Measurements from ENCODE around the gene LIMS2.

DNA sequence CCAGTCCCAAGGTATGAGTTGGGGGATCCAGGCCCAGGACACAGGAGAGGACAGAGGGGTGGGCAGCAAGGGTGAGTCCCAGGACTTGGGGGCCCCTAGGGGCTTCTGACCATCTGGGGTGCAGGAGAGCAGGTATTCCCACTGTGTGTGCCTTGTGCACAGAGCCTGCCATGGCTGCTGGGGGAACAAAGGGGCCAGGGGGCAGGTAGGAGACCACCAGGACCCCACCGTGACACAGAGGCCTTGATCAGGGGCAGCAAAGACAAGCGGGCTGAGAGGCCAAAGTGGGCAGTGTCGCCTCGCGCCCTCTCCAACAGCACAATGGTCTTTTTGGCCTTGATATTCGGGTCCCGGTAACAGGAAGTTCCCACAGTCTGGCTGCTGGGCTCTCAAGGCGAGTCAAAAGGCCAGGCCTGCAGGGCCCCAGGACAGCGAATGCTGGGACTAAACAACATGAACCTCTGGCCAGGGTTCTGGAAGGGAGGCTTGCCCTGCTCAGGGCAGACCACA is 41.7 kb downstream of the LIMS2 start:
- TF ChIP-seq EGR1 (IDR thresholded peaks at IDR 0.05; ENCODE audit: borderline replicate concordance, low read depth, low read length) (no peak), HDAC2 (IDR thresholded peaks at IDR 0.05; ENCODE audit: borderline replicate concordance in 1 of 2, low read depth in 2 of 2, low read length in 2 of 2) (no peak), TAF7 (optimal IDR thresholded peaks at IDR 0.05; ENCODE audit: borderline replicate concordance, low read depth, low read length) (no peak), POLR2A (IDR thresholded peaks at IDR 0.05; ENCODE audit: control extremely low read depth in 1 of 2, low read depth in 2 of 2, low read length in 2 of 2) (no peak), TAF1 (IDR thresholded peaks at IDR 0.05; ENCODE audit: low read depth, low read length) (no peak), SP1 (IDR thresholded peaks at IDR 0.05; ENCODE audit: low read depth, low read length) (no peak), RAD21 (IDR thresholded peaks at IDR 0.05 in 1 of 2, conservative IDR thresholded peaks at IDR 0.05 in 1 of 2; ENCODE audit: low read depth in 2 of 2, low read length in 2 of 2) (no peak), CREB1 (IDR thresholded peaks at IDR 0.05) (no peak), SUZ12 (IDR thresholded peaks at IDR 0.05; ENCODE audit: low read length) (no peak), POLR2AphosphoS5 (IDR thresholded peaks at IDR 0.05; ENCODE audit: low read depth, low read length) (no peak), CEBPB (IDR thresholded peaks at IDR 0.05; ENCODE audit: low read depth, low read length) (no peak), BACH1 (IDR thresholded peaks at IDR 0.05; ENCODE audit: low read length) (no peak)
- TF ChIP-seq, protein P1, sequence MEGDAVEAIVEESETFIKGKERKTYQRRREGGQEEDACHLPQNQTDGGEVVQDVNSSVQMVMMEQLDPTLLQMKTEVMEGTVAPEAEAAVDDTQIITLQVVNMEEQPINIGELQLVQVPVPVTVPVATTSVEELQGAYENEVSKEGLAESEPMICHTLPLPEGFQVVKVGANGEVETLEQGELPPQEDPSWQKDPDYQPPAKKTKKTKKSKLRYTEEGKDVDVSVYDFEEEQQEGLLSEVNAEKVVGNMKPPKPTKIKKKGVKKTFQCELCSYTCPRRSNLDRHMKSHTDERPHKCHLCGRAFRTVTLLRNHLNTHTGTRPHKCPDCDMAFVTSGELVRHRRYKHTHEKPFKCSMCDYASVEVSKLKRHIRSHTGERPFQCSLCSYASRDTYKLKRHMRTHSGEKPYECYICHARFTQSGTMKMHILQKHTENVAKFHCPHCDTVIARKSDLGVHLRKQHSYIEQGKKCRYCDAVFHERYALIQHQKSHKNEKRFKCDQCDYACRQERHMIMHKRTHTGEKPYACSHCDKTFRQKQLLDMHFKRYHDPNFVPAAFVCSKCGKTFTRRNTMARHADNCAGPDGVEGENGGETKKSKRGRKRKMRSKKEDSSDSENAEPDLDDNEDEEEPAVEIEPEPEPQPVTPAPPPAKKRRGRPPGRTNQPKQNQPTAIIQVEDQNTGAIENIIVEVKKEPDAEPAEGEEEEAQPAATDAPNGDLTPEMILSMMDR (IDR thresholded peaks at IDR 0.05; ENCODE audit: control extremely low read depth in 1 of 3, insufficient read depth in 1 of 3, low read depth in 1 of 3, low read length in 3 of 3), result no peak
